Thoracic aorta (tissue), 2 donors: ENCODE measurements around the gene KRTAP10-10. TPM values are rescaled to one million over a fixed set of nuclear protein-coding genes. Genes with fewer than 3 reads are reported as not detected.
"Not testable (repeated sequence)": the region's sequence is repeated elsewhere in the genome, so short reads cannot be mapped to it uniquely, and the experiment has no call there.

ENCODE experiments used
- ATAC-seq: fragments of 150-250 bp; one replicate; pipeline ENCODE4 v1.8.0; 2017; ENCODE audit warnings: low read depth; ENCODE audit not compliant: insufficient number of reproducible peaks, low FRiP score
- DNase-seq: peaks from one replicate; pipeline ENCODE4 v3.0.0-alpha.2; 2020; ENCODE audit warnings: low spot score
- H3K27ac ChIP-seq, 2 donors: fragments of 200-600 bp; sonication (generic); 1 replicate in 1 of 2; 2 replicates in 1 of 2; pipeline ENCODE4 v1.5.1; 2016; ENCODE audit warnings: mild to moderate bottlenecking in 2 of 2, moderate library complexity in 2 of 2
- H3K27me3 ChIP-seq: fragments of 200-600 bp; sonication (generic); replicated peaks from 2 replicates; pipeline ENCODE4 v1.6.0; 2016; ENCODE audit warnings: mild to moderate bottlenecking; ENCODE audit not compliant: insufficient read depth
- H3K36me3 ChIP-seq: fragments of 200-600 bp; sonication (generic); one replicate; pipeline ENCODE4 v1.5.1; 2016
- H3K4me1 ChIP-seq, 2 donors: fragments of 200-600 bp; sonication (generic); 1 replicate in 1 of 2; 2 replicates in 1 of 2; pipeline versions ENCODE4 v1.5.1 to v1.6.0; 2016; ENCODE audit warnings: low read depth in 2 of 2, mild to moderate bottlenecking in 1 of 2; ENCODE audit not compliant: control insufficient read depth in 1 of 2
- H3K4me3 ChIP-seq: fragments of 200-600 bp; sonication (generic); 2 replicates; pipeline ENCODE4 v1.5.1; 2016; ENCODE audit warnings: mild to moderate bottlenecking
- H3K9me3 ChIP-seq: fragments of 200-600 bp; sonication (generic); 2 replicates; pipeline ENCODE4 v1.5.1; 2016
- CTCF ChIP-seq: fragments of 200-600 bp; sonication (generic); IDR thresholded peaks from one replicate; pipeline ENCODE4 v1.5.1; 2019; ENCODE audit warnings: antibody characterized with exemption
- total RNA-seq, 2 donors: library from RNA; depleted of rRNA; stranded (reverse); fragments of >200 nt; gene quantifications; one replicate each; pipeline versions ENCODE4 v1.1.0 to v1.2.3, GENCODE V29; 2016

The KRTAP10-10 gene
- total RNA-seq, 2 donors from 2014 or later = not detected

- ATAC-seq (no peak), DNase-seq (no peak)
- Histone ChIP-seq H3K36me3 (no peaks in the 10 kb centered on the region), H3K27me3 (no peaks in the 10 kb centered on the region), H3K27ac (no peak within 1 kb of the TSS), H3K4me3 (no peak within 1 kb of the TSS), H3K4me1 (no peaks in the 10 kb centered on the region), H3K9me3 (peaks cover 3% of the 10 kb centered on the region)
- no peak for TF ChIP-seq CTCF
These were observed 20.7 kb downstream of the KRTAP10-10 start, which contains the start of gene KRTAP12-3 for GRCh38 chr21:44657635-44658540. Gene KRTAP12-3, plus strand, starts transcription at chr21:44657932. Its CDS starts 48 bp downstream, at chr21:44657980.

- H3K4me3 ChIP-seq = no peak overlapping the region
- no peaks in the 10 kb centered on the region for H3K27me3 ChIP-seq
- H3K36me3 ChIP-seq = no peaks in the 10 kb centered on the region
- no peak overlapping the region for H3K27ac ChIP-seq
- ATAC-seq (no peak), DNase-seq (no peak)
- no peak for TF ChIP-seq CTCF
- peaks cover 3% of the 10 kb centered on the region for H3K9me3 ChIP-seq
- H3K4me1 ChIP-seq = no peaks in the 10 kb centered on the region
These were observed 21.4 kb downstream of the KRTAP10-10 start for GRCh38 chr21:44658541-44658910.

GRCh38 chr21:44658913-44659595 is 21.9 kb downstream of the KRTAP10-10 start:
- no peaks in the 10 kb centered on the region for H3K4me1 ChIP-seq
- DNase-seq (no peak), ATAC-seq (no peak)
- no peaks in the 10 kb centered on the region for H3K36me3 ChIP-seq
- H3K4me3 ChIP-seq = no peak overlapping the region
- TF ChIP-seq CTCF = no peak
- H3K27ac ChIP-seq = no peak overlapping the region
- no peaks in the 10 kb centered on the region for H3K27me3 ChIP-seq
- H3K9me3 ChIP-seq = peaks cover 3% of the 10 kb centered on the region

- H3K36me3 ChIP-seq, DNase-seq: not testable (repeated sequence)
These were observed 24.4 kb downstream of the KRTAP10-10 start for GRCh38 chr21:44661567-44661966.

GRCh38 chr21:44664691-44665090 is 27.5 kb downstream of the KRTAP10-10 start:
- H3K4me3 ChIP-seq = no peak overlapping the region
- ATAC-seq = no peak
- no peaks in the 10 kb centered on the region for H3K9me3 ChIP-seq

More at GRCh38 chr21:44661567-44661966, 24.4 kb downstream of the KRTAP10-10 start:
- not testable (repeated sequence) for H3K27ac ChIP-seq, H3K4me3 ChIP-seq, H3K4me1 ChIP-seq, H3K27me3 ChIP-seq, H3K9me3 ChIP-seq, ATAC-seq

More at GRCh38 chr21:44664691-44665090, 27.5 kb downstream of the KRTAP10-10 start:
- Histone ChIP-seq H3K4me1 (no peaks in the 10 kb centered on the region), H3K27ac (no peak overlapping the region), H3K36me3 (no peaks in the 10 kb centered on the region), H3K27me3 (no peaks in the 10 kb centered on the region)
- no peak for TF ChIP-seq CTCF
- DNase-seq = no peak
